Esophagus squamous epithelium (tissue), 5 donors: Measurements from ENCODE around the gene DENND1A. TPM values are rescaled to one million over a fixed set of nuclear protein-coding genes. Genes with fewer than 3 reads are reported as not detected.
"Not testable (repeated sequence)": the region's sequence is repeated elsewhere in the genome, so short reads cannot be mapped to it uniquely, and the experiment has no call there.

Experiments
- DNase-seq: peaks from one replicate; lab custom pipeline; 2025; lab: John Stamatoyannopoulos, UW
- H3K27ac ChIP-seq, 4 donors: fragments of 200-600 bp; sonication (generic); one replicate each; pipeline ENCODE4 v1.5.1; 2016 to 2019; ENCODE audit warnings: mild to moderate bottlenecking in 1 of 4
- H3K27me3 ChIP-seq, 4 donors: fragments of 200-600 bp; sonication (generic); 1 replicate in 3 of 4; 2 replicates in 1 of 4; pipeline versions ENCODE4 v1.5.1 to v1.6.0; 2017 to 2021; ENCODE audit warnings: antibody characterized with exemption in 1 of 4
- H3K36me3 ChIP-seq, 3 donors: fragments of 200-600 bp; sonication (generic); one replicate each; pipeline ENCODE4 v1.5.1; 2016 to 2019
- H3K4me1 ChIP-seq, 3 donors: fragments of 200-600 bp; sonication (generic); one replicate each; pipeline ENCODE4 v1.5.1; 2017 to 2019
- H3K4me3 ChIP-seq, 4 donors: fragments of 200-600 bp; sonication (generic); 1 replicate in 3 of 4; 2 replicates in 1 of 4; pipeline ENCODE4 v1.5.1; 2016 to 2019; ENCODE audit warnings: mild to moderate bottlenecking in 2 of 4, moderate library complexity in 1 of 4
- H3K9me3 ChIP-seq, 3 donors: fragments of 200-600 bp; sonication (generic); one replicate each; pipeline ENCODE4 v1.5.1; 2016 to 2019
- POLR2A ChIP-seq, 4 donors: fragments of 450-650 bp; IDR thresholded peaks; one replicate each; pipeline ENCODE4 v1.6.1; 2017; ENCODE audit warnings: antibody characterized with exemption in 4 of 4, mild to moderate bottlenecking in 4 of 4, moderate library complexity in 3 of 4
- WGBS, 2 donors: methylation state at CpG; one replicate each; pipeline ENCODE4 v1.1.5; 2018; 5-methylcytosine and 5-hydroxymethylcytosine counted together
- intact Hi-C: fragments of 100-400 bp; cut with DNase I; formaldehyde crosslinking; loops from one replicate; pipeline ENCODE4 v1.15.0; 2022
- total RNA-seq, 4 donors: library from RNA; depleted of rRNA; stranded (reverse); fragments of >200 nt; gene quantifications; one replicate each; pipeline ENCODE4 v1.1.0, GENCODE V29; 2016
- TF ChIP-seq, protein P1 (sequence below), 6 experiments: fragments of 450-650 bp in 4 of 6; fragments of 200-600 bp in 2 of 6; sonication (generic) in 2 of 6; IDR thresholded peaks; one replicate each; pipeline ENCODE4 v1.5.1; 2016 to 2019; ENCODE audit warnings: antibody characterized with exemption in 6 of 6, mild to moderate bottlenecking in 4 of 6, moderate library complexity in 4 of 6
- donor health status: DM: yes; HTN: yes; CAD: no.

The DENND1A gene
- total RNA-seq, 4 donors from 2014 or later: 5.3 to 16.0 (median 12.9) TPM

DNA sequence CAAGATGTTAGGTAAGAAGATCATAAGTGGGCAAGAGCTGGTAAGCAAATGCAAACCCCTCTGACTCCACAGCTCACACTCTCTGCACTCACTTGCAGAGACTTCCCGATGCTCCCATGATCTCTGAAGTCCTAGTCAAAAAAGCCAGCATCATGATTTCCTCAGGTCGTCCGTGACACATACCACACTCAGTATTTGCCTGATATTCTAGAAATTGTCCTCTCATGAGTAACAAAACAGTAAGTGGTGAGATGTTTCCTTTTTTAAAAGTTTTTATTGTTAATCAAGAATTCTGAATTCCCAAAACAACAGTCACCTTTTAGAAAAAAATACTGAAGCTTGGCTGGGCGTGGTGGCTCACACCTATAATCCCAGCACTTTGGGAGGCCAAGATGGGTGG lies 194.6 kb downstream of the DENND1A start:
- Histone ChIP-seq H3K4me3 (no peak overlapping the region), H3K27ac (no peak overlapping the region), H3K4me1 (no peaks in the 10 kb centered on the region), H3K9me3 (no peaks in the 10 kb centered on the region), H3K27me3 (no peaks in the 10 kb centered on the region), H3K36me3 (no peaks in the 10 kb centered on the region)
- 93 to 98% methylated on average over 4 of the region's 4 CpGs for WGBS, 2 donors
- TF ChIP-seq POLR2A (IDR thresholded peaks at IDR 0.05): no peak
- TF ChIP-seq, protein P1, sequence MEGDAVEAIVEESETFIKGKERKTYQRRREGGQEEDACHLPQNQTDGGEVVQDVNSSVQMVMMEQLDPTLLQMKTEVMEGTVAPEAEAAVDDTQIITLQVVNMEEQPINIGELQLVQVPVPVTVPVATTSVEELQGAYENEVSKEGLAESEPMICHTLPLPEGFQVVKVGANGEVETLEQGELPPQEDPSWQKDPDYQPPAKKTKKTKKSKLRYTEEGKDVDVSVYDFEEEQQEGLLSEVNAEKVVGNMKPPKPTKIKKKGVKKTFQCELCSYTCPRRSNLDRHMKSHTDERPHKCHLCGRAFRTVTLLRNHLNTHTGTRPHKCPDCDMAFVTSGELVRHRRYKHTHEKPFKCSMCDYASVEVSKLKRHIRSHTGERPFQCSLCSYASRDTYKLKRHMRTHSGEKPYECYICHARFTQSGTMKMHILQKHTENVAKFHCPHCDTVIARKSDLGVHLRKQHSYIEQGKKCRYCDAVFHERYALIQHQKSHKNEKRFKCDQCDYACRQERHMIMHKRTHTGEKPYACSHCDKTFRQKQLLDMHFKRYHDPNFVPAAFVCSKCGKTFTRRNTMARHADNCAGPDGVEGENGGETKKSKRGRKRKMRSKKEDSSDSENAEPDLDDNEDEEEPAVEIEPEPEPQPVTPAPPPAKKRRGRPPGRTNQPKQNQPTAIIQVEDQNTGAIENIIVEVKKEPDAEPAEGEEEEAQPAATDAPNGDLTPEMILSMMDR (IDR thresholded peaks at IDR 0.05): no peak
- intact Hi-C loops: no loop called here
- DNase-seq: no peak

DNA sequence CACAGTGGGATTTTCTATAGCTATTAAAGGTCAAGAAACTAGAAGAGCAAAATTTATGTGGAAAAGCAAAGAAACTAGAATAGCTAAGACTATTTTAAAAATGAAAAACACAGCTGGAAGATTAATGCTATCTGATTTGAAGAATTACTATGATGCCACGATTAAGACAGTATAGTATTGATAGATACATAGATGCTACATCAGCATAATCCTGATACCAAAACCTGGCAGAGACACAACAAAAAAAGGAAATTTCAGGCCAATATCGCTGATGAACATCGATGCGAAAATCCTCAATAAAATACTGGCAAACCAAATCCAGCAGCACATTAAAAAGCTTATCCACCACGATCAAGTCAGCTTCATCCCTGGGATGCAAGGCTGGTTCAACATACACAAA lies 201.4 kb downstream of the DENND1A start:
- WGBS, 2 donors: 96 to 97% methylated on average over 5 of the region's 5 CpGs
- intact Hi-C loops, DNase-seq, H3K4me1 ChIP-seq, H3K36me3 ChIP-seq, H3K27me3 ChIP-seq, H3K4me3 ChIP-seq, H3K9me3 ChIP-seq, H3K27ac ChIP-seq: not testable (repeated sequence)

DNA sequence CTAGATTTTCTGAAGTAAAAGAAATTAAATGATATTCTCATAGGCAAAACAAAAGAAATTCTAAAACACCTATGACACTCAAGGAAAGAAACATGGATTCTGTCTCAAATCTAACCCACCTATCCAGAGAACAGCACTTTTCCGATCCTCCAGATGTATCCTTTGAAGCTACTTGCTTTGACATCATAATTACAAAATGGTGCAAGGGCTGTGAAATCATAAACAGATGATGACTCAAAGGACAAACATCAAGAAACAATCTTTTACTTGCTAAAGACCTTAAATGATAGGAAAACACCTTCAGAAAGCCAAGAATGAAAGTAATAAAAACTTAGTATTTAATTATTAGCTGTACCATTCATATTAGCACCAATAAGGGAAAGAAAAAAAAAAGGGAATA lies 202.6 kb downstream of the DENND1A start:
- peaks cover 0 to 13% (median 11%) of the 10 kb centered on the region in 3 donors for H3K9me3 ChIP-seq
- intact Hi-C loops: no loop called here
- no peak overlapping the region for H3K27ac ChIP-seq
- no peak overlapping the region for H3K4me3 ChIP-seq
- DNase-seq: no peak
- peaks cover 0 to 3% (median 0%) of the 10 kb centered on the region in 3 donors for H3K4me1 ChIP-seq
- no peak for TF ChIP-seq POLR2A (IDR thresholded peaks at IDR 0.05)
- TF ChIP-seq, protein P1 (IDR thresholded peaks at IDR 0.05): no peak
- H3K27me3 ChIP-seq: no peaks in the 10 kb centered on the region
- peaks cover 0 to 6% (median 0%) of the 10 kb centered on the region in 3 donors for H3K36me3 ChIP-seq
- WGBS, 2 donors: 93 to 100% methylated on average over 1 of the region's 1 CpG

DNA sequence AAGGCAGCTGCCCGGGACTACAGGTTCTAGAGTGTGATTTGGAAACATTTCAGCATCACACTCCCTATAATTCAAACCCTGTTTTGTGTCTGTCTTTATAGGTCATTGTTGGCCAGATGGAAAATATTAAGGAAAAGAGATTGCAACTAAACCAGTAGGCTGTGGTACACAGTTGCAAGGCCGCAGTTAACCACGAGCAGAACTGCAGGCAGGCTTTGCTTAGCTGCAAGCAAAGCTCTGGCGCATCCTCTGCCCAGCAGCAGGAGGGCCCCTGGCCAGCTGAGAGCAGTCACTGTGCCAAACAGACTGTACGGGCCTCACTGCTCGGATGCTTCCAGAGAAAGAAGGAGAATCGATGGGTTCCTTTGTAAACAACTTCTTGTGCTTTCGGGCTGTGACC lies 204.5 kb downstream of the DENND1A start:
- intact Hi-C loops: no loop called here
- no peak overlapping the region for H3K4me3 ChIP-seq
- H3K27ac ChIP-seq: no peak overlapping the region
- no peak for DNase-seq
- no peaks in the 10 kb centered on the region for H3K27me3 ChIP-seq
- WGBS, 2 donors: 73 to 75% methylated on average over 5 to 8 of the region's 8 CpGs
- H3K4me1 ChIP-seq: peaks cover 0 to 3% (median 0%) of the 10 kb centered on the region in 3 donors
- H3K9me3 ChIP-seq: peaks cover 0 to 17% (median 13%) of the 10 kb centered on the region in 3 donors
- no peak for TF ChIP-seq POLR2A (IDR thresholded peaks at IDR 0.05)
- TF ChIP-seq, protein P1 (IDR thresholded peaks at IDR 0.05): no peak
- H3K36me3 ChIP-seq: peaks cover 0 to 6% (median 0%) of the 10 kb centered on the region in 3 donors

DNA sequence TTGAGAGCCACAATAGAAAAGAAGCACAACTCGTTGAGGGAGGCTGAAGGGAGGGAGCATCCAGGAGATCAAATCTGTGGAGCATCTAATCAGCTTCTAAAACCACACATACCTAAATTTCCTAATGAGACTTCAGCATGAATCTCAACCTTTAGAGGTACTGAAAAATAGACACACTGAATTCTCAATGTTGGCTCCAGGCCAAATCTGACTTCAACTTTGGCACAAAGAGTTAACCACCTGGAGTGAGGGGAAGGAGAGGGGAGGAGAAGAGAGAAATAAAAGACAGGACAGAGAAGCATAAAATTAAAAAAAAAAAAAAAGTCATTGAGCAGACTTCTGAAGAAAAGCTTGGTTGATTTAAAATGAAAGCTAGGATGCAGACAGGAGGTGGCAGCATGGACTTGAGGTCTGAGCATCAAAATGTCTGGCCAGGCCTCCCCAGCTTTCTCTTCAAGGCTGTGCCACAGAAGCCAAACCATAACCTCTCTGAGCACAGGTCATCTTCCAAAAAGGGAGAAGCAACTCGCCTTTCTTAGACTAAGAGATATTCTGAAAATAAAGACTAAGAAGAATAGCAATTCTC lies 205.6 kb downstream of the DENND1A start:
- Histone ChIP-seq H3K36me3 (peaks cover 0 to 6% (median 0%) of the 10 kb centered on the region in 3 donors), H3K27me3 (no peaks in the 10 kb centered on the region), H3K9me3 (peaks cover 0 to 17% (median 13%) of the 10 kb centered on the region in 3 donors), H3K4me3 (no peak overlapping the region), H3K4me1 (peaks cover 0 to 3% (median 0%) of the 10 kb centered on the region in 3 donors), H3K27ac (no peak overlapping the region)
- intact Hi-C loops: no loop called here
- DNase-seq: no peak
- WGBS, 2 donors: 79 to 81% methylated on average over 2 of the region's 2 CpGs
- TF ChIP-seq, protein P1 (IDR thresholded peaks at IDR 0.05): no peak
- TF ChIP-seq POLR2A (IDR thresholded peaks at IDR 0.05): no peak
